HG02981 (cell line): ENCODE measurements around the gene ADORA2A.

Experiments used
- ATAC-seq: cut with Tn5 transposase; IDR thresholded peaks from one replicate; pipeline ENCODE4 v1.9.1; 2021; ENCODE audit warnings: mild to moderate bottlenecking, moderate library complexity; ENCODE audit not compliant: unreplicated experiment

ADORA2A gene

DNA sequence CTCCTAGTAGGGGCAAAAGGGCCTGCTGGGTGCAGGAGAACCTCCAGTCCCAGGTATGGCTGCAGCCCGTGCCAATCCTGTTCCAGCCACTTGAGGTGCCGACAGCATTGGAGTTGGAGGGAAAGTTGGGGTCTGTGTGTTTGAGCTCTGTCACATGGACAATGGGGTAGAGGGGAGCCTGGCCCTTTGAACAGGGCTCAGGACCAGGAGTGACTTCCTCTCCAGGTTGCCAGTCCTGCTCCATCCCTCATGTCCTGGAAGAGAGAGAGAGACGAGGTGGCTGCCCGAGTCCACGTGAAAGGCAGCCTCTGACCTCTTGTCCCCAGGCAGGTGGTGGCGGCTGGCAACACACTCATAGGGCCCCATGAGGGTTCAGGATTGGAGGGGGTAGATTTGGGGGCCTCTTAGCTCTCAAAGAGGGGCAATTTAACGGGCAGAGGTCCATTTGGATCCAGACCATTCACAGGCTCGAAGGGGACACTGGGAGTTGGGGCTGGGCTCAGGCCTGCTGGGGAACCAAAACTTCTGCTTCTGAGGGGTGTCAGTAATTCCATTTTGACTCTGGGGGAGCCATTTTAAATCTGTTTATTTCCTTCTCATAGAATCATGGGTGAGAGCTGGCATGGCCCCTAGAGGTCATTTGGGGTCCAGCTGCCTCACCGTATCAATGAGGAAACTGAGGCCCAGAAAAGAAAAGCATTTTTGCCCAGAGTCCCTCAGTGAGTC, 4.1 kb downstream of the ADORA2A start:
- ATAC-seq, result no peak

DNA sequence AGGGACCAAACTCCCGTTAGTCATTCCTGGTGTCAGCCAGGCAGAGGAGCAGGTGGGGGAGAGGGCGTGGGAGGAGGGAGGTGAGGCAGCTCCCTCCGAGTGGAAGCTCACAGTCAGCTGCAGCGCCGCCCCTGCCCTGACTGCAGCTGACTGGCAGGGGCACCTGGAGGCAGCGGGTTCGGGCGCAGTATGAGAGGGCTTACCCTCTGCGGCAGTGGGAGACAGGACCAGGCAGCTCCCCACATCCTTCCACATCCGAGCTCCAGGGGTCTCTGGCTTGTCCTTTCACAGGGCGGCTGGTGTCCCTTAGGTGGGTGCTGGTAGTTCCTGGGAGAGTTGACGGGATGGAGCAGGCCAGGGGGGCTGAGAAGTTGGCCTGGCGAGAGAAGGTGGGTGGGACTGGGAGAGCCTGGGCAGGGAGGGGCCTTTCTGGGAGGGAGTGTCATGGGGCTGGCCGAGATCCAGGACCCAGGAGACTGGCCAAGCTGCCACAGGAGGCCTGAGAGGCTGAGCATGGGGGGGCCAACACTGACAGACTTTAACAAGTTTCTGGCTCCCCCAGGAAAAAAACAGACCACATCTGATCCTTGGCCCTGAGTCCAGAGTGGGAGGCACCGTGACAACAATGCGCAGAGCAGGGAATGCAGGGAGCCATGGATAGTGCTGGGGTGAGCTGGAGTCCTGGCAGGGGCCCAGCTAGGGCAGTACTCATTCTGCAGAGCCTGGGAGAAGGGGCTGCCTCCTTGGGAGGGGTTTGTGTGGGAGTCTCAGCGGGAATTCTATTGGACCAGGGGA, 4.9 kb downstream of the ADORA2A start:
- no peak for ATAC-seq

DNA sequence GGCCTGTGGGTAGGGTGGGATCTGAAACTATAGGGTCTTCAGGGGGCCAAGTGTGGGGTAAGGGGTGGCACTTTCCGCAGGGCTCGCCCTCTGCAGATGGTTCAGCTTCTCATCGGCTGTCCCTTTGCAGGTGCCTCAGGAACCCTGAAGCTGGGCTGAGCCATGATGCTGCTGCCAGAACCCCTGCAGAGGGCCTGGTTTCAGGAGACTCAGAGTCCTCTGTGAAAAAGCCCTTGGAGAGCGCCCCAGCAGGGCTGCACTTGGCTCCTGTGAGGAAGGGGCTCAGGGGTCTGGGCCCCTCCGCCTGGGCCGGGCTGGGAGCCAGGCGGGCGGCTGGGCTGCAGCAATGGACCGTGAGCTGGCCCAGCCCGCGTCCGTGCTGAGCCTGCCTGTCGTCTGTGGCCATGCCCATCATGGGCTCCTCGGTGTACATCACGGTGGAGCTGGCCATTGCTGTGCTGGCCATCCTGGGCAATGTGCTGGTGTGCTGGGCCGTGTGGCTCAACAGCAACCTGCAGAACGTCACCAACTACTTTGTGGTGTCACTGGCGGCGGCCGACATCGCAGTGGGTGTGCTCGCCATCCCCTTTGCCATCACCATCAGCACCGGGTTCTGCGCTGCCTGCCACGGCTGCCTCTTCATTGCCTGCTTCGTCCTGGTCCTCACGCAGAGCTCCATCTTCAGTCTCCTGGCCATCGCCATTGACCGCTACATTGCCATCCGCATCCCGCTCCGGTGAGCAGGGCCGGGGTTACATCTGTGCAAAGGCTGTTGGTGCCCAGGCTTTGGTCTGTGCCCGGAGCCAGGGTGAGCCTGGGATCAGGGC, 5.8 kb downstream of the ADORA2A start:
- no peak for ATAC-seq

DNA sequence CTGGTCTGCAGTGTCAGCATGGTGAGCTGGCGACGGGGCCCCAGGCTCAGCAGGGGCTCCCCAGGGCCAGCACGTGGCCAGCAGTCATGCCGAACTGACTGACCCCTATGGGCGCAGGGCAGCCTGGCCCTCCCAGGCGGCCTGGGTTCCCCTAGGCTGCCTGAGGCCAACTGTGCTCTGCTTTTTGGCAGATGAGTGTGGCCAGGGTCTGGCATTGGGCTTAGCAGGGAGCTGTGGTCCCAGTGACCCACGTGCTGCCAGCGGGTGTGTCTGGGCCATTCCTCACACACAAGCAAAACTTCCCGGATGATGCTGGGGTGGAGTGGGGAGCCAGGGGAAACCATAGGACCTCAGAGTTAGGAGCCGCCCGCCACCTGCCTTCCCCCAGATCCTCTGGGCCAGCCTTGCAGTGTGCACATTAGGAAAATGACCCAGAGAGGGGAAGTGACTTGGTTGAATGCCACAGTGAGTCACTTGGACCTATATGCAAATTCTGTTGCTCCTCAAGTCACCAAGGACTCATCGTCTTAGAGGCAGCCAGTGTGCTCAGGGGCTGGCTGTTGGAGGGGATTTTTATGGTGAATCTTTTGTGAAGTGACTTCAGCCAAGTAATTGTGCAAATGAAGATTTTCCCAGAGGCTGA, 6.5 kb downstream of the ADORA2A start:
- ATAC-seq, result peak; percentile 71

DNA sequence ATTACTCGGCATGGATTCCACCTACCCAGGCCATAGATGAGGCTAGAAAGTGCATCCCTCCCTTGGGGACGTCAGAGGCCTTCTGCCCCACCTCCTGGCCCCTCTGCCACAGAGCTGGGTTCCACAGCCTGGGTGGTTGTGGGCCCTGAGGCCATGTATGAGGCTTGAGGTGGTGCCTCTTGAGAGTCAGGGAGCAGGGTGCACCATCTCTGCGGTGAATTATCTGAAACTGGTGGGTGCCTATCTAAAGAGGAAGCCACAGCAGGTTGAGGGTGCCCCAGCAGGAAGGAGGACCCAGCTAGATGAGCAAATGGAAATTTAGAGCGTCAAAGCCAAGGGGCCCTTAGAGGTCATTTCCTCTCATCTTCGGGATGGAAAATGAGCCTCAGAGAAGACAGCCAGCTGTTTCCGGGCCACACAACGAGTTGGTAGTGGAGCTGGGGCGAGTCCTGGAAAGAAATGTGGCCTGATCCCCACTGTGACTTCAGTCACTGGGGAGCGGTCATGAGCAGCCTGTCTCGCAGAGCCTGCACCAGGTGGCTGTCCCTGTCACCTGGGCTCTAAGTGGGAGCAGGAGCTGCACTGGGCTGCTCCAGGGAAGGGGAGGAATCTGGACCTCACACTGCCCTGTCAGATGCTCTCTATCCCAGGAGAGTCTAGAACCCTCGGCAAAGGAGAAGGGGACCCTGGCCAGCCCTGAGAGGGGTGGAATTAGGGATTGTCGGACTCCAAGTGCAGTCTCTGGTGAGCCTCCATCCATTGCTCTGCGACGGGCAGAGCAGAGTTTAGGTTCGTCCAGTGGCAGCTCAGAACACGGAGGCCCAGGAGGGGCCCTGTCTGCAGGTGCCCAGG, 7.3 kb downstream of the ADORA2A start:
- peak; percentile 53 for ATAC-seq

DNA sequence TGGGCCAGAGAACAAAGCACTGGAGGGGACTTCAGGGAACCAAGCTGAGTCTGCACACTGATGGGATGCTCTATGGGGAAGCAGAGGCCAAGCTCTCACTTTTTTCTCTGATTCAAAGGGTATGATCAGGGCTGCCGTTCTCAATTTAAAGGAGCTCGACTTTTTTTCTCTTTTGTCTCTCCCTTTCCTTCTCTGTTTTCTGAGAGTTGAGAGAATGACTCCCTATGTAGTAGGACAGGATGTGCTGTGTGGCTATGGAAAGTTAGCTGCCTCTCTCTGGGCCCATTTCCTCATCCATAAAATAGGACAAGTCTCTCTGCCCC, 7.9 kb downstream of the ADORA2A start:
- ATAC-seq, result no peak

DNA sequence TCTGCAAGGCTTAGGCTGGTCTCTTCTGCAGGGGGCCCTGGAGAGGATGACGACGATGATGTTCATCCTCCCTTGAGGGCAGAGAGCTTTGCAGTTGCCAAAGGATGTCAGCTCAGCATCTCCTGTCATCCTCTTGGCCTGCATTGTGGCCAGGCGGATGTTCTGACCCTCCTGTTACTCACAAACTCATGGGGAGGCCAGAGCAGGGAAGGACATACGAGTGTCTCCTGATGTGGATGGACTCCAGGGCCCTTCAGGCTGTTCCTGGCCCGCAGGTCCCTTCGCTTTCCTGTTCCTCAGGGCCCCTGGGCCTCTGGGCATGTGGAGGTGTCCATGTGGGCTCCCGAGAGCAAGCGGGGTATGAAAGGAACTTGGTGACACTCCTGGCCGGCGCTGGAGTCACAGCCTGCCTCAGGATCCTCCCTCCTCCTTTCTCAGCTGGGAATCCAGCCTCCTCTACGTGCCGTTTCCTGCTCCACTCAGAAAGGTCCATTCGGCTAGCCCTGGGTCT, 8.5 kb downstream of the ADORA2A start:
- no peak for ATAC-seq

DNA sequence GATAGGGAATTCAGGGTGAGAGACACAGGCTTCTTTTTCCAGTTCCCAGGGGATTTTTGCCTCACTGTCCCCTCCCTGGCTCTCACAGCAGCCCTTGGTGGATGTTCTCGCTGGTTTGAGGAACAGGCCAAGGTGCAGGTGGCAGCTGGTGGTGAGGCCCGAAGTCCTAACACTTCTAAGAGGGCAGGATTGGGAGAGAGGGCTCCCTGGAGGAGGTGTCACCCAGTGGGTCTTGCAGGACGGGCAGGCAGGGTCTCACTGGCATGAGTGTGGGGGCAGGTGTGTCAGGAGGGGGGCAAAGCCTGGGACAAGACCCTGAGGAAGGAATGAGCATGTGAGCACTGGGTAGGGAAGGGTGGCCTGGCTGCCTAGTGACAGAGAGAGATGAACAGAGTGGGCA, 9.2 kb downstream of the ADORA2A start:
- ATAC-seq, result no peak

DNA sequence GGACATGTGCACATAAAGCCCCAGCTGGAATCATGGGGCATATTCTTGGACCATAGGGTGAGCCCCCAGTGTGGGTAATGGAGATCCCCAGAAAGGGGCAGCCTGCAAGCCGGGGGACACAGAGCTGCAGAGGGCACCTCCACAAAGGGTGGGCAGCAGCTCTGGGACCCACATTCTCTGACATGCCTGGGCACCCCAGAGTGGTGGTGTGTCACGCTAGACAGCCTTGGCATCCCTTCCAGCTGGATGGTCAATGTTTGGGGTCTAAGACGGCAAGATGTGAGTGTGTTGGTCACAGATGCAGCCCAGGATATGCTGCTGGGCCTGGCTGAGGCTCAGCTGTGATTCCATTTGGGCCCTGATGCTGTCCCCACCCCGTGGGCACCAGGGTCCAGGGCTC, 9.7 kb downstream of the ADORA2A start:
- ATAC-seq, result no peak

DNA sequence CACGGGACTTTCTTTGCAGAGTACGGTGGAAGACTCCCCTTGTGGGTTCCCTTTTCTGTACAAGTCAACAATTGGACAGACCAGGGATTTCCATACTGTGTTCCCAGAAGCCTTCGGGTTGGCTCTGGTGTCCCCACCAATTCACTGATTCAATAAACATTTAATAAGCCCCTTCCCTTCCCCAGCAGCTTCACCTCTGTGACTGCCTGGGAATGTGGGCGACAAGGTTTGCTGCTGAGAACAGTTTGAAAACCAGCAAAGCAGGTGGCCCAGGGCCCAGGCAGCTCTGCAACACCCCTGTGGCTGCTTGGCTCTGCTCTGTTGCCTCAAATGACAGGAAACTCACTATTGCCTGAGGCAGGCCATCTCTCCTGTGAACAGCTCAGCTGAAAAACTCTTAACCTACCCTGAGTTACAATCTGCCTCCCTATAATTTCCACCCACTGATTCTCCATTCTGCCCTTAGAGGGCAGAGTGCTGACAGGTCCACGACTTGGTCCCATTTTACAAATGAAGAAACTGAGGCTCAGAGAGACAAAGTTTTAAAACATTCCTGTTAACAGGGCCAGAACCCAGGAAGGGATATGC, 10.4 kb downstream of the ADORA2A start:
- no peak for ATAC-seq

DNA sequence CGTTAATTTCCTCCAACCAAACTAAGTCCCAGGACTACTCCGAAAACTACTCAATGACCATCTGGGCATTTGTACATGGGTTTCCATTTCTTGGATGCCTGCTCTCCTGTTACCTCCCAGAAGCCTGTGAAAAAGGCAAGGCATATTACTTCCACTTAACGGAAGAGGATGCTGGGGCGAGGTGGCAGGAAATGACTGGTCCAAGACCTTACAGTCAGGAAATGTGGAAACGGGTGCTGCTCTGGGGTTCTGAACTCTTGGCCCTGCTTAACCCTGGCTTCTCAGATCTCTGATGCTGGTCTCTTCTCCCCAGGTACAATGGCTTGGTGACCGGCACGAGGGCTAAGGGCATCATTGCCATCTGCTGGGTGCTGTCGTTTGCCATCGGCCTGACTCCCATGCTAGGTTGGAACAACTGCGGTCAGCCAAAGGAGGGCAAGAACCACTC, 12.9 kb downstream of the ADORA2A start:
- no peak for ATAC-seq

DNA sequence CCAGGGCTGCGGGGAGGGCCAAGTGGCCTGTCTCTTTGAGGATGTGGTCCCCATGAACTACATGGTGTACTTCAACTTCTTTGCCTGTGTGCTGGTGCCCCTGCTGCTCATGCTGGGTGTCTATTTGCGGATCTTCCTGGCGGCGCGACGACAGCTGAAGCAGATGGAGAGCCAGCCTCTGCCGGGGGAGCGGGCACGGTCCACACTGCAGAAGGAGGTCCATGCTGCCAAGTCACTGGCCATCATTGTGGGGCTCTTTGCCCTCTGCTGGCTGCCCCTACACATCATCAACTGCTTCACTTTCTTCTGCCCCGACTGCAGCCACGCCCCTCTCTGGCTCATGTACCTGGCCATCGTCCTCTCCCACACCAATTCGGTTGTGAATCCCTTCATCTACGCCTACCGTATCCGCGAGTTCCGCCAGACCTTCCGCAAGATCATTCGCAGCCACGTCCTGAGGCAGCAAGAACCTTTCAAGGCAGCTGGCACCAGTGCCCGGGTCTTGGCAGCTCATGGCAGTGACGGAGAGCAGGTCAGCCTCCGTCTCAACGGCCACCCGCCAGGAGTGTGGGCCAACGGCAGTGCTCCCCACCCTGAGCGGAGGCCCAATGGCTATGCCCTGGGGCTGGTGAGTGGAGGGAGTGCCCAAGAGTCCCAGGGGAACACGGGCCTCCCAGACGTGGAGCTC, 13.5 kb downstream of the ADORA2A start:
- ATAC-seq, result no peak

DNA sequence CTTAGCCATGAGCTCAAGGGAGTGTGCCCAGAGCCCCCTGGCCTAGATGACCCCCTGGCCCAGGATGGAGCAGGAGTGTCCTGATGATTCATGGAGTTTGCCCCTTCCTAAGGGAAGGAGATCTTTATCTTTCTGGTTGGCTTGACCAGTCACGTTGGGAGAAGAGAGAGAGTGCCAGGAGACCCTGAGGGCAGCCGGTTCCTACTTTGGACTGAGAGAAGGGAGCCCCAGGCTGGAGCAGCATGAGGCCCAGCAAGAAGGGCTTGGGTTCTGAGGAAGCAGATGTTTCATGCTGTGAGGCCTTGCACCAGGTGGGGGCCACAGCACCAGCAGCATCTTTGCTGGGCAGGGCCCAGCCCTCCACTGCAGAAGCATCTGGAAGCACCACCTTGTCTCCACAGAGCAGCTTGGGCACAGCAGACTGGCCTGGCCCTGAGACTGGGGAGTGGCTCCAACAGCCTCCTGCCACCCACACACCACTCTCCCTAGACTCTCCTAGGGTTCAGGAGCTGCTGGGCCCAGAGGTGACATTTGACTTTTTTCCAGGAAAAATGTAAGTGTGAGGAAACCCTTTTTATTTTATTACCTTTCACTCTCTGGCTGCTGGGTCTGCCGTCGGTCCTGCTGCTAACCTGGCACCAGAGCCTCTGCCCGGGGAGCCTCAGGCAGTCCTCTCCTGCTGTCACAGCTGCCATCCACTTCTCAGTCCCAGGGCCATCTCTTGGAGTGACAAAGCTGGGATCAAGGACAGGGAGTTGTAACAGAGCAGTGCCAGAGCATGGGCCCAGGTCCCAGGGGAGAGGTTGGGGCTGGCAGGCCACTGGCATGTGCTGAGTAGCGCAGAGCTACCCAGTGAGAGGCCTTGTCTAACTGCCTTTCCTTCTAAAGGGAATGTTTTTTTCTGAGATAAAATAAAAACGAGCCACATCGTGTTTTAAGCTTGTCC, 14.3 kb downstream of the ADORA2A start:
- no peak for ATAC-seq

DNA sequence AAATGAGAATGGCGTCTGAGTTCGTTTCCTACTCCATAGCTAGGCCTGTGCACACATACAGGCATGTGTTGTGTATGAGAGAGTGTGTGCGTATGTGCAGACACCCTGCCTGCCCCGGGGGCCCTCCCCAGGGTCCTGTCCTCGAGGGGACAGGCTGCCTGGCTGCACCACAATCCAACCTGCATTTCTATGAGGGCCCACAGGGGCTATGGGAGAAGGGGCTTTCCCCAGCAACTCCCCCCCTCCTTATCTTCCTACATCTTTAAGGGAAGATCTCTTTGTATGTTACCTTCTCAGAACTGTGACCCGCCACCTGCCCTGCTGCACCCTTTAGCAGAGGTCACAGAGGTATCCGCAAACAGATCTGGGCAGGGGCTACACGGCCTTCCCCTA, 14.9 kb downstream of the ADORA2A start:
- no peak for ATAC-seq

DNA sequence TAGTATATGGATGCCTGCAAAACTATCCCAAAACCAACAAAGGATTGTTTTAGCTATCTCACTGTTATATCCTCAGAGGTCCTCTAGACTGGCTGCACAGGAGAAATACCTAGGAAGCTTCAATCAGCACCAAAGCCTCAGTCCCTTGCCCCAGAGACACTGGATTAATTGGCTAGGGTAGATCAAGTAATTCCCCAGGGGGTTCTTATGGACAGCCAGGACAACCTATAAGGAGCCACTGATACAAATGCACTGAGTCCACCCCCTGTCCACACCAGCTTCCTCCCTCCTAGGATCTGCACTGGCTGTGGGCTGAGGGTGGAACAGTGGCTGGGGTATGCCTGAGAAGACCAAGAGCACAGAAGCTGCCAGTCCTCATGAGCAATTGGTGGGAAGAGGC, 16.3 kb downstream of the ADORA2A start:
- no peak for ATAC-seq

DNA sequence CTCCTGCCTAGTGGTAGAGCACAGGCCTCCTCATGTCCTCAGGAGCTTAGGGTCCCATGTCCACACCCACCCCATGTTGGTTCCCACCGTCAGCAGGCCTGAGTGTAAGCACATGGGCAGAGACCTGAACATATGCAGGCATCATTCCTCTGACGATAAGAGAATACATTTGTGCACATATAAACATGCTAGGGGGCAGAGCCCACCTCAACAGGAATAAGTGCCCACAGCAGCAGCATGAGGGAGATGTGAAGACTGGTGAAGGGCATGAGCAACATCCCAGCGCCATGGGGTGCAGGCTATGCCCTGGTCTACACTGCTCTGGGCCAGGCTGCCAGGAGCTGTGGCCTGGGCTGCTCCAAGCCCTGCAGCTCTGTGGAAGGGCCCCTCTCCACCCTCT, 16.9 kb downstream of the ADORA2A start:
- ATAC-seq, result no peak

DNA sequence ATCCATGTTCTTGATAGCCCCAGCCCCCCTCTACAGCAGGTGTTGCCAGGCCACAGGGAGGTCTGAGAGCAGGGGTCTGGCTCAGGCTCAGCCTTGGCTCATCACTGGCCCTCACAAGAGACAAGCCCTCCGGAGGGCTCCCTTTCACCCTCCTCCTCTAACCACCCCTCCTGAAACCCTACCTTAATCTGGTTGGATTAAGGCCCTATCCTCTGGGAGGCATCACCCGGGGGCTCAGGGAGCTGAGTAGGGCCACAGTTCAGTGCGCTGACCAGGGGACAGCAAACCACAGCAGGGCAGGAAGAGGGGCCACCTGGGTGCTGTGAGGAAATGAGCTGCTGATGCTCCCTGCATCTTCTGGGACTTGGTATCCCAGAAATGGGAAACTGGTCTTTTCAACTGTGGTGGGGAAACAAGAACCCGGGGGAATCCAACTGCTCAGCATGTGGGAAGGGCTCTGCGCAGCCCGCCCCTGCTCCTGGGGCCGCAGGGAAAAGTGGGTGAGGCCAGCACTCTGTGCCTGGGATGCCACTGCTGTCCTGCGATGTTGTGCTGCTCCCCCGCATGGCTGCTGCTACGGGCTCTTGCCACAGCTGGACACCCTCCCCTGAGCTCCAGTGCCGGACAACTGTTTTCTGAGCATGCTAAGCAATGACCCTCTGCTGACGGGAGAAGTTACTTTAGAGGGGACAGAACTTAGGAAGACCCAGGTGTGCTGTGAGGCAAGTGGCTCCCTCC, 17.5 kb downstream of the ADORA2A start:
- no peak for ATAC-seq
